Astrocyte of the cerebellum (primary cell): Measurements from ENCODE around the gene GPR142.

Source experiments
- DNase-seq: peaks from one replicate; pipeline ENCODE4 v3.0.0-alpha.2; 2011; ENCODE audit warnings: low read depth
- H3K4me3 ChIP-seq: 2 replicates; pipeline ENCODE4 v1.5.1; 2011; ENCODE audit warnings: mild to moderate bottlenecking, low read depth, low read length, moderate library complexity
- in situ Hi-C: cut with HindIII; loops from 2 replicates; pipeline ENCODE4 v1.10.0; 2017; ENCODE audit warnings: low sequenced_read_pairs
- TF ChIP-seq, protein P1 (sequence below): IDR thresholded peaks from 2 replicates; pipeline ENCODE4 v1.5.1; 2012; ENCODE audit warnings: low read length, low read depth, moderate library complexity, mild to moderate bottlenecking; ENCODE audit errors: missing control alignments

Gene GPR142, protein sequence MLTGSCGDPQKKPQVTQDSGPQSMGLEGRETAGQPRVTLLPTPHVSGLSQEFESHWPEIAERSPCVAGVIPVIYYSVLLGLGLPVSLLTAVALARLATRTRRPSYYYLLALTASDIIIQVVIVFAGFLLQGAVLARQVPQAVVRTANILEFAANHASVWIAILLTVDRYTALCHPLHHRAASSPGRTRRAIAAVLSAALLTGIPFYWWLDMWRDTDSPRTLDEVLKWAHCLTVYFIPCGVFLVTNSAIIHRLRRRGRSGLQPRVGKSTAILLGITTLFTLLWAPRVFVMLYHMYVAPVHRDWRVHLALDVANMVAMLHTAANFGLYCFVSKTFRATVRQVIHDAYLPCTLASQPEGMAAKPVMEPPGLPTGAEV

DNA sequence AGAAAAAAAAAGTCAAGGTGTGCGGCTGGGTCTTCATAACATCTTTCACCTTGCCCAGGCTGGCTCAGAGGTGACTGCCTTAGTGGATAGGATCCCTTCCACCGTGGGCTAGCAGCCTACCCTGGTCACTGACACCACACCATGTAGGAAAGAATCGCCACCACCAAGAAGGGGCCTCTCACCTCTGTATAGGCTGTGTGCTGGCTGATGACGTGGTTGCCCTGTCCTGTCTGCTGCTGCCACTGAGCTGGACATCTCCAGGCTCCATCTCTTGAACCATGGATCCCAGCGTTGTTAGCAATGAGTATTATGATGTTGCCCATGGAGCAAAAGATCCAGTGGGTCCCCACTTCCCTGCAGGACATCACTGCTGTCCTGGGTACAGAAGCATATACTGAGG lies at the start of gene GPR142:
GPR142 (plus strand) TSS at position 301 of the 400 bp plus-strand sequence. CDS start 2,035 bp downstream, outside the sequence.
- in situ Hi-C loops, result no loop called here

DNA sequence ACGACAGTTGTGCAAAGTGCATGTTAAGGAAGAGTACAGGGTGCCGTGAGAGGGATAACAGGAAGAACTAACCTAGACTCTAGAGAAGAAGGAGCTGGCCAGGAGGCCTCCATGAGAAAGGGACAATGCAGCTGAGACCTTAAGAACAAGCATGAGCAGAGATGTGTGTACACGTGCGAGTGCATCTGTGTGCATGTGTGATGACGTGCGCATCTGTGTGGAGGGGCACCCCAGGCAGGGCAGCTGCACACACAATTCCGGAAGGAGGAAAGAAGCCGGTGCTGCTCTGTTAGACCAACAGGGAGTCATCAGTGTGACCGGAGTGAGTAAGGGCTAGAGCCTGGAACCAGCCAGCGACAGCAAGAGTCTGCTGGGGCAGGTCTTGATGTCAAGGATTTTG lies 48.9 kb upstream of the GPR142 start:
- TF ChIP-seq, protein P1, sequence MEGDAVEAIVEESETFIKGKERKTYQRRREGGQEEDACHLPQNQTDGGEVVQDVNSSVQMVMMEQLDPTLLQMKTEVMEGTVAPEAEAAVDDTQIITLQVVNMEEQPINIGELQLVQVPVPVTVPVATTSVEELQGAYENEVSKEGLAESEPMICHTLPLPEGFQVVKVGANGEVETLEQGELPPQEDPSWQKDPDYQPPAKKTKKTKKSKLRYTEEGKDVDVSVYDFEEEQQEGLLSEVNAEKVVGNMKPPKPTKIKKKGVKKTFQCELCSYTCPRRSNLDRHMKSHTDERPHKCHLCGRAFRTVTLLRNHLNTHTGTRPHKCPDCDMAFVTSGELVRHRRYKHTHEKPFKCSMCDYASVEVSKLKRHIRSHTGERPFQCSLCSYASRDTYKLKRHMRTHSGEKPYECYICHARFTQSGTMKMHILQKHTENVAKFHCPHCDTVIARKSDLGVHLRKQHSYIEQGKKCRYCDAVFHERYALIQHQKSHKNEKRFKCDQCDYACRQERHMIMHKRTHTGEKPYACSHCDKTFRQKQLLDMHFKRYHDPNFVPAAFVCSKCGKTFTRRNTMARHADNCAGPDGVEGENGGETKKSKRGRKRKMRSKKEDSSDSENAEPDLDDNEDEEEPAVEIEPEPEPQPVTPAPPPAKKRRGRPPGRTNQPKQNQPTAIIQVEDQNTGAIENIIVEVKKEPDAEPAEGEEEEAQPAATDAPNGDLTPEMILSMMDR, result no peak
- no peak for DNase-seq
- in situ Hi-C loops, result no loop called here
- H3K4me3 ChIP-seq, result no peak overlapping the region

More for the DNA sequence above, at the start of gene GPR142:
- TF ChIP-seq, protein P1, result no peak
- H3K4me3 ChIP-seq, result no peak within 1 kb of the TSS
- DNase-seq, result no peak

DNA sequence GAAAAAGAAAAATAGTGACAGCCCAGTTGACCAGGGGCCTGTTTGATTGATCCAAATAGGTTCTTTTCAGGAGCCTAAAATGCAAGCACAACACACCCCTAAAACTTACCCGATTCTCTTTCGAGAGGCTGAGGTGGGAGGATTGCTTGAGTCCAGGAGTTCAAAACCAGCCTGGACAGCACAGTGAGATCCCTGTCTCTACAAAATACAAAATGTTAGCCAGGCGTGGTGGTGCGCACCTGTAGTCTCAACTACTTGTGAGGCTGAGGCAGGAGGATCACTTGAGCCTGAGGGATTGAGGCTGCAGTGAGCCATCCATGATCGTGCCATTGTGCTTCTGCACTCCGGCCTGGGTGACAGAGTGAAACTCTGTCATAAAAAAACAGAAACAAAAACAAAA lies 42.8 kb upstream of the GPR142 start:
- TF ChIP-seq, protein P1, result no peak
- in situ Hi-C loops, result no loop called here
- DNase-seq, result no peak
- no peak overlapping the region for H3K4me3 ChIP-seq

DNA sequence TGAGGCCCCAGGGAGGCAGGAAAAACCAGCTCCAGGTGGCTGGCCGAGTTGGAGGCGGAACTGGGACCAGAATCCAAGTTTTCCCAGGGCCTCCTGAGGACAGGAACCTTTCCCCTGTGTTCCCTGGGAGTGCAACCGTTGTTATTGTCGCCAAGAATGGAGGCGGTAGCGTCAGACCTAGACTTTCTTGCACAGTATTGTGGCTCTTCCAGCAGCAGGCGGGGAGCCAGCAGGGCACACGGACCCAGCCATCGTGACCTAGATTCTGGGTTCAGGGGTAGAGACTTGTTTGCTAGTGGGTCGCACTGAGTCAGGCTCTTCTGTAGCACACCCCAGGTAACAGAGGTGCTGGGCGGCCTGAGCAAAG lies 41.9 kb upstream of the GPR142 start:
- TF ChIP-seq, protein P1, result no peak
- in situ Hi-C loops, result no loop called here
- no peak overlapping the region for H3K4me3 ChIP-seq
- no peak for DNase-seq

DNA sequence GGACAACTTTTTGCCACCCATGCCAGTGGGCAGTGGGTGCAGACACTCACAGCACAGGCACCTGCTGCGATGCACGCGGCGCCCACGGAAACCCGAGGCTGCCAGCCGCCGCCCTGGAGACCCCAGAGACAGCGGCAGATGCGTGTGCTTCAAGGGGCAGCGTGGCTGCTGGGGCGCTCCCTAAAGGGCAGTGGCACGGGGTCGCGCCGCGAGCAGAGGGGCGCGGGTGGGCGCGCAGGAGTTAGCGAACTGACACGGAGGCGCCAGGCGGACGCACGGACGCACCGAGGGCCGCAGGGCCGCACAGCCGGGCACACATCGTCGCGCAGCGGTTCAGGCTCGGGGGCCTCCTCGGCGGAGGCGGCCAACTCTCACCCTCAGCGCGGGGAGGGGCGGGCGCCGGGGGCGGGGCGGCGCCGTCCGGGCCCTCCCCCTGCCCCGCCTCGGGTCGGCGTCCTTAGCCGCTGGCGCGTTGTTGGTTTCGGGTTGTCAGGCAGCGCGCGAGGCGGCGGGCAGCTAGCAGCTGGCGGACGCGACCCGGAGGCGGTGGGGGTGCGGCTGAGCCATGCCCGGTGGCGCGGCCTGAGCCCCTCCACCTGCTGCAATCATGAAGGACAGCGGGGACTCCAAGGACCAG lies 41.4 kb upstream of the GPR142 start, which contains the start of gene KIF19:
KIF19 (plus strand) TSS at position 484 of the 637 bp plus-strand sequence; CDS start at position 608, 124 bp downstream.
- DNase-seq, result no peak
- H3K4me3 ChIP-seq, result no peak within 1 kb of the TSS
- TF ChIP-seq, protein P1, result no peak
- in situ Hi-C loops, result no loop called here

DNA sequence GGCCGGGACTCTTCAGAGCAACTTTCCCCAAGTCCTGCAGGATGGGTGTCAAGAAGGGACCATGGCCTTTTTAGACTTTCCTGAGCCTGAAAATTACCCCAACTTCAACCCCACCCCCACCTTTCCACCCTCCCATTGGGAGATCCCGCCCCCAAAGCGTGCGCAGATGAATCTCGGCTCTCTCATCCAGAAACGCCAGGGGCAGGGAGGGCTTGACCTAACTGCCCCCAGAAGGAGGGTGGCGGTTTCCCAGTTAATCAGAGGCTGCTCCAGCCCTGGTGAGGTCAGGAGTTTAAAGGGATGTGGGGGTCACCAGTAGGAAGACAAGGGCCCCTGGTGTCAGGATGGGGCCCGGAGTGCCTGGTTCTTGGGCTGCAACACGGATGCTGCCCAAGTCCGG lies 40.8 kb upstream of the GPR142 start:
- in situ Hi-C loops, result no loop called here
- TF ChIP-seq, protein P1, result no peak
- DNase-seq, result no peak
- H3K4me3 ChIP-seq, result no peak overlapping the region
